GM23248 (cell line): Measurements from ENCODE around the gene CCDC18.
"Not testable (repeated sequence)": the region's sequence is repeated elsewhere in the genome, so short reads cannot be mapped to it uniquely, and the experiment has no call there.

Experiments
- EZH2 ChIP-seq: fragments of 200-600 bp; sonication (generic); IDR thresholded peaks from 2 replicates; pipeline ENCODE4 v1.6.1; 2018; ENCODE audit warnings: antibody characterized with exemption, mild to moderate bottlenecking; ENCODE audit not compliant: insufficient read depth, poor library complexity, severe bottlenecking
- EZH2phosphoT487 ChIP-seq: fragments of 200-600 bp; sonication (generic); IDR thresholded peaks from 2 replicates; pipeline ENCODE4 v1.6.1; 2018; ENCODE audit warnings: antibody characterized with exemption, moderate library complexity, mild to moderate bottlenecking, low read depth; ENCODE audit not compliant: insufficient read depth

DNA sequence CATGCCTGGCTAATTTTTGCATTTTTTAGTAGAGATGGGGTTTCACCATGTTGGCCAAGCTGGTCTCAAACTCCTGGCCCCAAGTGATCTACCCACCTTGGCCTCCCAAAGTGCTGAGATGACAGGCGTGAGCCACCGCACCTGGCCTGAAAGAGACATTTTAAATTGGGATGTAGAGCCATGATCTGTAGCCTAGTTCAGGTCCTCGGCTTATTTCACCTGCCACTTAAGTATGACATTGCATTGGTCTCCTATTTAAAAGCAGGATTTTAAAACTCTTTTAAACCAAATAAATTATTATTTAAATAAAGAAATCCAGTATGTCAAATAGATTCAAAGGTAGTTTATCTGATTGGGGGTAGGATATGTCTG is 94.7 kb downstream of the CCDC18 start:
- not testable (repeated sequence) for TF ChIP-seq EZH2phosphoT487, EZH2
